OCI-LY7 (cell line): ENCODE measurements around the gene TAGLN2.

Experiments
- EZH2phosphoT487 ChIP-seq: fragments of 200-600 bp; sonication (generic); IDR thresholded peaks from 2 replicates; pipeline ENCODE4 v1.6.1; 2018; ENCODE audit warnings: low read depth, borderline replicate concordance, mild to moderate bottlenecking, mixed run types, antibody characterized with exemption, low read length, moderate library complexity, mixed read lengths
- TF ChIP-seq, protein P1 (sequence below): fragments of 200-600 bp; sonication (generic); conservative IDR thresholded peaks from 2 replicates; pipeline ENCODE4 v1.5.1; 2014; ENCODE audit warnings: mild to moderate bottlenecking, antibody characterized with exemption, low read length, moderate library complexity, mixed read lengths

DNA sequence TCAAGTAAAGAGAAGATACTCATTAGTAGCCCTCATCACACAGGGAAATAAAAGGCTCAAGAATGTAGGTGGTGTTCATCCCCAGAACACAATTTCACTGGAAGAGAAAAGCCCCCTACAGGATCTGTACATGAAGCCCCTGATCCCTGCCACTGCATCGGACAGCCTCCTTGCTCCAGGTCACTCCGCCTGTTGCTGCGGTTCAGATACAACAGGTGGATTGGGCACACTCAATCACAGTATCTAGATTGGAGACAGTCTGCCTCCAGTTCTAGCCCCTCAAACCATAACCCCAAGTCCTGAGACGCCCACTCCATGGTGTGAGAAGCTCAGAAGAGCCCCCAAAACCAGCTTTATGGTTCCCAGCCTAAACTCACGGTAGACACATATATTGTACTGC is 27.6 kb upstream of the TAGLN2 start:
- no peak for TF ChIP-seq EZH2phosphoT487
- TF ChIP-seq, protein P1, sequence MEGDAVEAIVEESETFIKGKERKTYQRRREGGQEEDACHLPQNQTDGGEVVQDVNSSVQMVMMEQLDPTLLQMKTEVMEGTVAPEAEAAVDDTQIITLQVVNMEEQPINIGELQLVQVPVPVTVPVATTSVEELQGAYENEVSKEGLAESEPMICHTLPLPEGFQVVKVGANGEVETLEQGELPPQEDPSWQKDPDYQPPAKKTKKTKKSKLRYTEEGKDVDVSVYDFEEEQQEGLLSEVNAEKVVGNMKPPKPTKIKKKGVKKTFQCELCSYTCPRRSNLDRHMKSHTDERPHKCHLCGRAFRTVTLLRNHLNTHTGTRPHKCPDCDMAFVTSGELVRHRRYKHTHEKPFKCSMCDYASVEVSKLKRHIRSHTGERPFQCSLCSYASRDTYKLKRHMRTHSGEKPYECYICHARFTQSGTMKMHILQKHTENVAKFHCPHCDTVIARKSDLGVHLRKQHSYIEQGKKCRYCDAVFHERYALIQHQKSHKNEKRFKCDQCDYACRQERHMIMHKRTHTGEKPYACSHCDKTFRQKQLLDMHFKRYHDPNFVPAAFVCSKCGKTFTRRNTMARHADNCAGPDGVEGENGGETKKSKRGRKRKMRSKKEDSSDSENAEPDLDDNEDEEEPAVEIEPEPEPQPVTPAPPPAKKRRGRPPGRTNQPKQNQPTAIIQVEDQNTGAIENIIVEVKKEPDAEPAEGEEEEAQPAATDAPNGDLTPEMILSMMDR = no peak
